HepG2 (cell line): ENCODE measurements around the gene NLRP4. TPM values are rescaled to one million over a fixed set of nuclear protein-coding genes. Genes with fewer than 3 reads are reported as not detected.

Experiments used
- ATAC-seq: fragments of 200-7000 bp; cut with Tn5 transposase; 3 replicates; pipeline ENCODE4 v1.9.1; 2020; ENCODE audit warnings: mild to moderate bottlenecking, moderate library complexity
- BruUV-seq: library from RNA; stranded (reverse); fragments of 400-500 nt; replicated peaks from 2 replicates; lab custom pipeline; 2021; lab: Mats Ljungman, UMichigan
- CTCF ChIA-PET: fragments of 300-600 bp; formaldehyde crosslinking; extraction: SDS; loops from one replicate; lab custom pipeline; 2021; ENCODE audit warnings: low total read pairs, inconsistent platforms, low intra/inter-chr PET ratio; lab: Yijun Ruan, JAX
- POLR2A ChIA-PET: fragments of 350-600 bp; sonication (Branson Sonifier 250); formaldehyde crosslinking; loops from one replicate; lab custom pipeline; 2020; ENCODE audit warnings: antibody characterized with exemption, inconsistent platforms; lab: Yijun Ruan, JAX
- DNase-seq: peaks from one replicate; pipeline ENCODE4 v3.0.0-alpha.2; 2015; ENCODE audit warnings: low spot score
- FAIRE-seq: peaks from 3 replicates; lab custom pipeline; 2011; peaks lifted over from hg19 to GRCh38; lab: Jason Lieb, UNC
- H2AFZ ChIP-seq: one replicate; pipeline ENCODE4 v1.6.1; 2011; ENCODE audit warnings: low read length, inconsistent platforms
- H3K27ac ChIP-seq: fragments of 300-600 bp; 3 replicates; pipeline ENCODE4 v1.8.0; 2011; ENCODE audit warnings: mixed run types, mild to moderate bottlenecking, mixed read lengths, low read length, inconsistent platforms; ENCODE audit not compliant: insufficient read depth; ENCODE audit errors: extremely low read length
- H3K27me3 ChIP-seq, 2 experiments: fragments of 200-600 bp in 1 of 2; 2 replicates in 1 of 2; 3 replicates in 1 of 2; pipeline versions ENCODE4 v1.6.0 to v1.8.0; 2011; ENCODE audit warnings: low read length in 2 of 2, mild to moderate bottlenecking in 2 of 2, moderate library complexity in 2 of 2, inconsistent platforms in 1 of 2; ENCODE audit not compliant: insufficient read depth in 2 of 2, control insufficient read depth in 1 of 2
- H3K36me3 ChIP-seq, 2 experiments: fragments of 200-600 bp in 1 of 2; replicated peaks in 1 of 2; 2 replicates in 1 of 2; 3 replicates in 1 of 2; pipeline versions ENCODE4 v1.5.1 to v1.8.0; 2011; ENCODE audit warnings: low read length in 2 of 2, inconsistent platforms in 1 of 2; ENCODE audit not compliant: insufficient read depth in 2 of 2, control insufficient read depth in 1 of 2
- H3K4me1 ChIP-seq: 2 replicates; pipeline ENCODE4 v1.5.1; 2012; ENCODE audit warnings: low read length, inconsistent platforms; ENCODE audit not compliant: insufficient read depth
- H3K4me2 ChIP-seq: 2 replicates; pipeline ENCODE4 v1.6.0; 2011; ENCODE audit warnings: low read depth, low read length, inconsistent platforms
- H3K4me3 ChIP-seq, 3 experiments: fragments of 200-600 bp in 1 of 3; sonication (generic), shearing (Covaris generic) in 1 of 3; replicated peaks in 1 of 3; 2 replicates each; pipeline ENCODE4 v1.5.1; 2011 to 2016; ENCODE audit warnings: low read length in 3 of 3, inconsistent platforms in 2 of 3, low read depth in 2 of 3, mild to moderate bottlenecking in 2 of 3, control low read depth in 1 of 3, mixed read lengths in 1 of 3; ENCODE audit not compliant: insufficient read depth in 1 of 3
- H3K79me2 ChIP-seq: one replicate; pipeline ENCODE4 v1.6.1; 2011; ENCODE audit warnings: low read length, inconsistent platforms; ENCODE audit not compliant: insufficient read depth
- H3K9ac ChIP-seq: 2 replicates; pipeline ENCODE4 v1.6.0; 2011; ENCODE audit warnings: mild to moderate bottlenecking, low read depth, low read length, inconsistent platforms; ENCODE audit not compliant: insufficient read depth
- H3K9me3 ChIP-seq: 2 replicates; pipeline ENCODE4 v1.5.1; 2012; ENCODE audit warnings: mild to moderate bottlenecking, low read length
- H4K20me1 ChIP-seq: 2 replicates; pipeline ENCODE4 v1.6.0; 2011; ENCODE audit warnings: inconsistent platforms, mild to moderate bottlenecking, low read length, moderate library complexity; ENCODE audit not compliant: insufficient read depth
- AFF4 ChIP-seq: sonication (generic); formaldehyde crosslinking; IDR thresholded peaks from 2 replicates; pipeline ENCODE4 v1.4.0; 2020; ENCODE audit warnings: missing genetic modification reagents
- ARNTL ChIP-seq: sonication (generic); formaldehyde crosslinking; IDR thresholded peaks from 2 replicates; pipeline ENCODE4 v1.4.0; 2020; ENCODE audit warnings: mild to moderate bottlenecking, missing genetic modification reagents
- CEBPZ ChIP-seq: IDR thresholded peaks from 2 replicates; pipeline ENCODE4 v1.6.1; 2012; ENCODE audit warnings: low read length, improper control_type of control experiment
- EZH2 ChIP-seq: conservative IDR thresholded peaks from 2 replicates; pipeline ENCODE4 v1.6.1; 2012; ENCODE audit warnings: mild to moderate bottlenecking, low read depth, low read length, moderate library complexity
- MED13 ChIP-seq: sonication (generic); formaldehyde crosslinking; IDR thresholded peaks from 2 replicates; pipeline ENCODE4 v1.5.0; 2020; ENCODE audit warnings: missing genetic modification reagents
- MLLT10 ChIP-seq: sonication (generic); formaldehyde crosslinking; IDR thresholded peaks from 2 replicates; pipeline ENCODE4 v1.4.0; 2020; ENCODE audit warnings: missing genetic modification reagents
- NFIC ChIP-seq: IDR thresholded peaks from 2 replicates; pipeline ENCODE4 v1.6.1; 2012; ENCODE audit warnings: mild to moderate bottlenecking, low read length, inconsistent platforms
- NFKB2 ChIP-seq: sonication (generic); formaldehyde crosslinking; IDR thresholded peaks from 2 replicates; pipeline ENCODE4 v1.4.0; 2020; ENCODE audit warnings: missing genetic modification reagents, borderline replicate concordance
- SPEN ChIP-seq: sonication (generic); formaldehyde crosslinking; IDR thresholded peaks from 2 replicates; pipeline ENCODE4 v1.5.1; 2020; ENCODE audit warnings: low read depth, mild to moderate bottlenecking, missing genetic modification reagents
- TCF12 ChIP-seq, 2 experiments: fragments of 450-650 bp in 1 of 2; sonication (generic) in 1 of 2; formaldehyde crosslinking in 1 of 2; IDR thresholded peaks; 2 replicates each; pipeline versions ENCODE4 v1.6.1 to v1.8.0; 2017 to 2022; ENCODE audit warnings: antibody characterized with exemption in 1 of 2, mild to moderate bottlenecking in 1 of 2, missing genetic modification reagents in 1 of 2, moderate library complexity in 1 of 2
- XBP1 ChIP-seq: sonication (generic); formaldehyde crosslinking; IDR thresholded peaks from 2 replicates; pipeline ENCODE4 v1.5.0; 2020; ENCODE audit warnings: missing genetic modification reagents
- ZBTB21 ChIP-seq: sonication (generic); formaldehyde crosslinking; IDR thresholded peaks from 2 replicates; pipeline ENCODE4 v1.4.0; 2020; ENCODE audit warnings: missing genetic modification reagents
- ZNF124 ChIP-seq: sonication (generic); formaldehyde crosslinking; IDR thresholded peaks from 2 replicates; pipeline ENCODE4 v1.4.0; 2020; ENCODE audit warnings: missing genetic modification reagents
- ZNF20 ChIP-seq: sonication (generic); formaldehyde crosslinking; IDR thresholded peaks from 2 replicates; pipeline ENCODE4 v1.4.0; 2020; ENCODE audit warnings: mild to moderate bottlenecking, moderate library complexity, missing genetic modification reagents
- ZNF224 ChIP-seq: sonication (generic); formaldehyde crosslinking; IDR thresholded peaks from 2 replicates; pipeline ENCODE4 v1.5.0; 2020; ENCODE audit warnings: mild to moderate bottlenecking, missing genetic modification reagents
- ZNF24 ChIP-seq: fragments of 450-650 bp; IDR thresholded peaks from 2 replicates; pipeline ENCODE4 v1.6.1; 2017; ENCODE audit warnings: antibody characterized with exemption, mild to moderate bottlenecking
- WGBS: methylation state at CpG from one replicate; pipeline ENCODE4 v1.1.6; 2017; ENCODE audit warnings: low lambda C conversion rate; 5-methylcytosine and 5-hydroxymethylcytosine counted together
- in situ Hi-C: cut with HindIII; loops from 2 replicates; pipeline ENCODE4 v1.10.0; 2017; ENCODE audit warnings: low pct_unique_long_range_greater_than_20kb; ENCODE audit not compliant: extremely low pct_ligation_motif_present
- intact Hi-C: fragments of 100-400 bp; cut with micrococcal nuclease; formaldehyde crosslinking; loops from one replicate; pipeline ENCODE4 v1.10.0; 2022; ENCODE audit not compliant: unreplicated experiment
- polyA plus RNA-seq, 8 experiments: library from polyadenylated mRNA; depleted of rRNA in 3 of 8; stranded (reverse) in 7 of 8; unstranded in 1 of 8; fragments of >200 nt; fragmentation: Illumina TruSeq in 4 of 8; extraction: Trizol in 4 of 8; gene quantifications; 2 replicates each; pipeline versions ENCODE4 v1.2.1 to v1.2.3, GENCODE V29; 2011 to 2016; ENCODE audit warnings: low read depth in 4 of 8, missing spikeins in 1 of 8, mixed read lengths in 1 of 8; ENCODE audit not compliant: insufficient read depth in 1 of 8
- total RNA-seq, 5 experiments: library from RNA; depleted of rRNA; stranded (reverse); fragments of >200 nt; fragmentation: Illumina TruSeq; extraction: Trizol; gene quantifications; 2 replicates each; pipeline ENCODE4 v1.2.3, GENCODE V29; 2016; ENCODE audit warnings: low read depth in 1 of 5
- TF ChIP-seq, protein P1 (sequence below): fragments of 450-650 bp; IDR thresholded peaks from 2 replicates; pipeline ENCODE4 v1.6.1; 2016

Gene NLRP4
- total and polyA plus RNA-seq, 2 of the 13 experiments (the other 11 are each of a cell fraction or from before 2014, with no cell fraction given) = not detected

- no peak for DNase-seq
- Histone ChIP-seq H3K79me2 (no peaks in the 10 kb centered on the region), H3K9me3 (no peaks in the 10 kb centered on the region), H3K36me3 (no peaks in the 10 kb centered on the region), H4K20me1 (no peaks in the 10 kb centered on the region), H2AFZ (no peak overlapping the region), H3K4me1 (no peaks in the 10 kb centered on the region)
- intact Hi-C loops = no loop called here
- ATAC-seq = no peak
- FAIRE-seq = no peak
- in situ Hi-C loops = no loop called here
- CTCF ChIA-PET = no interaction called here
- no TSS peak for BruUV-seq
- TF ChIP-seq ZNF224 (CRISPR knock-in tag) (no peak), SPEN (CRISPR knock-in tag) (no peak), ZNF24 (no peak), ZBTB21 (CRISPR knock-in tag) (no peak), ZNF20 (CRISPR knock-in tag) (no peak), CEBPZ (no peak), XBP1 (no peak), TCF12 (IDR thresholded peaks at IDR 0.05) (no peak), TCF12 (CRISPR knock-in tag; IDR thresholded peaks at IDR 0.05) (no peak), MLLT10 (no peak), MED13 (CRISPR knock-in tag) (no peak), ZNF124 (CRISPR knock-in tag) (no peak), AFF4 (CRISPR knock-in tag) (no peak), NFIC (no peak), NFKB2 (CRISPR knock-in tag) (no peak), ARNTL (no peak), EZH2 (no peak)
- TF ChIP-seq, protein P1, sequence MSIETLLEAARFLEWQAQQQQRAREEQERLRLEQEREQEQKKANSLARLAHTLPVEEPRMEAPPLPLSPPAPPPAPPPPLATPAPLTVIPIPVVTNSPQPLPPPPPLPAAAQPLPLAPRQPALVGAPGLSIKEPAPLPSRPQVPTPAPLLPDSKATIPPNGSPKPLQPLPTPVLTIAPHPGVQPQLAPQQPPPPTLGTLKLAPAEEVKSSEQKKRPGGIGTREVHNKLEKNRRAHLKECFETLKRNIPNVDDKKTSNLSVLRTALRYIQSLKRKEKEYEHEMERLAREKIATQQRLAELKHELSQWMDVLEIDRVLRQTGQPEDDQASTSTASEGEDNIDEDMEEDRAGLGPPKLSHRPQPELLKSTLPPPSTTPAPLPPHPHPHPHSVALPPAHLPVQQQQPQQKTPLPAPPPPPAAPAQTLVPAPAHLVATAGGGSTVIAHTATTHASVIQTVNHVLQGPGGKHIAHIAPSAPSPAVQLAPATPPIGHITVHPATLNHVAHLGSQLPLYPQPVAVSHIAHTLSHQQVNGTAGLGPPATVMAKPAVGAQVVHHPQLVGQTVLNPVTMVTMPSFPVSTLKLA = no peak
- TF ChIP-seq, all 625 proteins: peak for 0
- POLR2A ChIA-PET = no interaction called here
- peaks cover 4 to 29% of the 10 kb centered on the region in 2 experiments; a peak in 4 of 5 replicates for H3K27me3 ChIP-seq
- H3K4me3 ChIP-seq = no peak overlapping the region
- H3K4me2 ChIP-seq = no peak overlapping the region
- H3K9ac ChIP-seq = no peak overlapping the region
- WGBS = 2% methylated on average over 5 of the region's 5 CpGs
- no peak overlapping the region for H3K27ac ChIP-seq
These were observed 22.6 kb downstream of the NLRP4 start for GRCh38 chr19:55858969-55859368.
